Activated T-cell treated with anti-CD3 and anti-CD28 coated beads, Interleukin-2, amount 50 U/mL, for 24 hours (primary cell): ENCODE results near the gene SHC3.

Experiments
- DNase-seq: peaks from one replicate; pipeline ENCODE4 v3.0.0-alpha.2; 2020
- H3K27ac Mint-ChIP-seq: 2 replicates; pipeline ENCODE4 v1.8.0; 2020; ENCODE audit warnings: mild to moderate bottlenecking, mixed read lengths
- H3K27me3 Mint-ChIP-seq: 2 replicates; pipeline ENCODE4 v1.8.0; 2020; ENCODE audit warnings: mixed read lengths
- H3K36me3 Mint-ChIP-seq: 2 replicates; pipeline ENCODE4 v1.8.0; 2020; ENCODE audit warnings: low read depth, mixed read lengths
- H3K4me1 Mint-ChIP-seq: 2 replicates; pipeline ENCODE4 v1.8.0; 2020; ENCODE audit warnings: low read depth, mixed read lengths
- H3K4me3 Mint-ChIP-seq: 2 replicates; pipeline ENCODE4 v1.8.0; 2020; ENCODE audit warnings: mild to moderate bottlenecking, moderate library complexity, mixed read lengths
- H3K9me3 Mint-ChIP-seq: 2 replicates; pipeline ENCODE4 v1.8.0; 2020; ENCODE audit warnings: mixed read lengths

Gene SHC3

GRCh38 chr9:89120704-89121103 is 57.9 kb downstream of the SHC3 start:
- Mint-ChIP-seq H3K36me3 (no peaks in the 10 kb centered on the region), H3K9me3 (peaks cover 3% of the 10 kb centered on the region), H3K4me3 (no peak overlapping the region), H3K27ac (no peak overlapping the region), H3K27me3 (peaks cover 33% of the 10 kb centered on the region), H3K4me1 (no peaks in the 10 kb centered on the region)
- no peak for DNase-seq

- peaks cover 42% of the 10 kb centered on the region for H3K27me3 Mint-ChIP-seq
- DNase-seq, result no peak
- no peaks in the 10 kb centered on the region for H3K4me1 Mint-ChIP-seq
- peaks cover 2% of the 10 kb centered on the region for H3K9me3 Mint-ChIP-seq
- H3K4me3 Mint-ChIP-seq, result no peak overlapping the region
- no peak overlapping the region for H3K27ac Mint-ChIP-seq
- no peaks in the 10 kb centered on the region for H3K36me3 Mint-ChIP-seq
Observed at GRCh38 chr9:89116805-89117192, 61.8 kb downstream of the SHC3 start.

DNA sequence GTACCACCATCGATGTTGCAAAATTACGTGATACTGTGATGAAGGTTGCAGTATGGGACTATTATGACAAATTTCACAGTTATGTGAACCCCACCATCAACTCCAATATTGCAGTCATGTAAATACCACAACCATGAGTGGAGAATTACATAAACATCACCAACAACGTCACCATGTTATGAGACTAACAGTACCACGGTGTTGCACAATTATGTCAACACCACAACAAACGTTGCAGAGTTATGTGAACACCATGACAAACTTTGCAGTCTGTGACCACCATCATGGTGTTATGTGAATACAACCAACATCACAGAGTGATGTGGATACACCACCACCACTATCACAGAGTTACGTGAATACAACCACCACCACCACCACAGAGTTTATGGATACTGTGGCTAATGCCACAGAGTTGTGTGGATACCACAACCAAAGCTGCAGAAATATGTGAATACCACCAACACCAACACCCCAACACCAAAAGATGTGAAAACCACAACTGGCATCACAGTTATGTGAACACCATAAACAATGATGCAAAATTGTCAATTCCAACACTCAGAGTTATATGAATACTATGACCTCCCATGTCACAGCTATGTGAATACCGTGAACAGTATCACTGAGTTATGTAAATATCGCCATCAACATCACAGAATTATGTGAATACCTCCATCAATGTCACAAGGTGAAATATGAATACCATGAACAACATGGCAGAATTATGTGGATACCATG is 62.4 kb downstream of the SHC3 start:
- Mint-ChIP-seq H3K4me1 (no peaks in the 10 kb centered on the region), H3K9me3 (peaks cover 2% of the 10 kb centered on the region), H3K27ac (no peak overlapping the region), H3K4me3 (no peak overlapping the region), H3K36me3 (no peaks in the 10 kb centered on the region), H3K27me3 (peaks cover 44% of the 10 kb centered on the region)
- no peak for DNase-seq

DNA sequence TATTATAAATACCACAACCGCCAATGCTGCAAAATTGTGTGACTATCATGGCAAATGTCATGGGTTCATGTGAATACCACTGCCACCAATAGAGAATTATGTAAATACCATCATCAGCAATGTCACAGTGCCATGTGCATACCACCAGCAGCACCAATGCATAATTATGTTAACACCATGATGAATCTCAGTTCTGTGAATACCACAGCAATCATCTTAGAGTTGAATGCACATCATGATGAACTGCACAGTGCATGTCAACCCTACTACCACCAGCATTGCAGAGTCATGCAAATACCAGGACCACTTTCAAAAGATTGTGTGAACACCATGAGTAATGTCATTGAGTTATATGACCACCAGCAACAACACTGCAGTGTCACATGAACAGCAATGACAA is 63.2 kb downstream of the SHC3 start:
- H3K4me1 Mint-ChIP-seq, result no peaks in the 10 kb centered on the region
- peaks cover 48% of the 10 kb centered on the region for H3K27me3 Mint-ChIP-seq
- no peaks in the 10 kb centered on the region for H3K36me3 Mint-ChIP-seq

GRCh38 chr9:89114741-89115140 is 63.9 kb downstream of the SHC3 start:
- no peak overlapping the region for H3K27ac Mint-ChIP-seq
- DNase-seq, result no peak
- H3K9me3 Mint-ChIP-seq, result peaks cover 2% of the 10 kb centered on the region
- no peaks in the 10 kb centered on the region for H3K4me1 Mint-ChIP-seq
- no peak overlapping the region for H3K4me3 Mint-ChIP-seq
- no peaks in the 10 kb centered on the region for H3K36me3 Mint-ChIP-seq
- peaks cover 45% of the 10 kb centered on the region for H3K27me3 Mint-ChIP-seq

More for the DNA sequence above, 63.2 kb downstream of the SHC3 start:
- Mint-ChIP-seq H3K27ac (no peak overlapping the region), H3K4me3 (no peak overlapping the region), H3K9me3 (peaks cover 2% of the 10 kb centered on the region)
- no peak for DNase-seq

DNA sequence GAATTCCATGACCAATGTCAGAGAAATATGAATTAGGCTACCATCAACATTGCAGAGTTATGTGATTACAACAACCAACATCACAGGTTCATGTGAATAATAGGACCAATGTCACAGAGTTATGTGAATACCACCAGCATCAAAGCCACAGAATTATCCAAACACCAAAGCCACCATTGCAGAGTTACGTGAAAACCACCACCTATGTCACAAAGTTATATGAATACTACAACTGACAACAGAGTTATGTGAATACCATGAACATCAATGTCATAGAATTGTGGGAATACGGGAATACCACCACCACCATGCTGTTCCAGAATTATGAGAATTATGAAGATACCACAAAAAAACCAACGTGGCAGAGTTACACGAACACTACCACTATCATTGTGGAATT is 64.8 kb downstream of the SHC3 start:
- Mint-ChIP-seq H3K9me3 (peaks cover 2% of the 10 kb centered on the region), H3K4me1 (no peaks in the 10 kb centered on the region), H3K4me3 (no peak overlapping the region), H3K36me3 (no peaks in the 10 kb centered on the region), H3K27me3 (peaks cover 45% of the 10 kb centered on the region), H3K27ac (no peak overlapping the region)
- DNase-seq, result no peak

DNA sequence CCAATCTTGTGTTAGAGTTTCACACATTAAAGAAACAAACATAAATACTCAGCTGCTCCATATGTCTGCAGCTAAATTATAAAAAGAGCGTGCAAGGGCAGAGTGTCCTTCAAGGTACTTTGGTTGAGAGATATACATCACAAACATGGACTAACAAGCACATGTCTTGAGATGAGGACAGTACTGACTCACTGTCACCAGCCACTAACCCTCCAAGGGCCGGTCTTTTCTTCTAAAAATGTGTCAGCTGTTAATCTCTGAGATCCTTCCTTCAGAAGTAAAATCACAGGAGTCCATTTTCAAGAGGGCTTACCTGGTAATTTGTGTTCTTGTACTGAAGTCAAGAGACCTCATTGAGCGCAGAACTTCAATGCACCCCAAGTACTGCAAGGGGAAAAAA is 66.4 kb downstream of the SHC3 start:
- H3K4me1 Mint-ChIP-seq, result no peaks in the 10 kb centered on the region
- no peak overlapping the region for H3K4me3 Mint-ChIP-seq
- DNase-seq, result no peak
- no peaks in the 10 kb centered on the region for H3K36me3 Mint-ChIP-seq
- H3K9me3 Mint-ChIP-seq, result no peaks in the 10 kb centered on the region
- no peak overlapping the region for H3K27ac Mint-ChIP-seq
- peaks cover 42% of the 10 kb centered on the region for H3K27me3 Mint-ChIP-seq

DNA sequence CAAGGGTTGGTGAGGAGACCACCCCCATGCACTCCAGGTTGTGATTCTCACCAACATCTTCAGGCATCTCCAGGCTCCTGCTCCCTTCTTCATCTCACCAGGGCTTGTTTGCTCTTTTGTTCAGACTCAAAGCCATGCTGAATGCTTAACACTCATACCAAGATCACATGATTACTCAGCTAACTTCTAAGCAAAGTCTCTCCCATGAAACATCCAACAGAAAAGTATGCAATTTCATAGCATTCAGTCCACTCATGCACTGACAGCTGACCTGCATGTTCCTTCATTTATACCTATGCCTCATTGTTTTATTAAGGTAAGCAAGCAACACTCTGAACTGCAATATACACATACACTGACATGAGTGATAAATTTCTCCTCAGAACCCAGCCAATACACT is 69.0 kb downstream of the SHC3 start:
- H3K27ac Mint-ChIP-seq, result no peak overlapping the region
- no peaks in the 10 kb centered on the region for H3K36me3 Mint-ChIP-seq
- no peaks in the 10 kb centered on the region for H3K4me1 Mint-ChIP-seq
- no peak for DNase-seq
- no peaks in the 10 kb centered on the region for H3K9me3 Mint-ChIP-seq
- H3K27me3 Mint-ChIP-seq, result peaks cover 26% of the 10 kb centered on the region
- H3K4me3 Mint-ChIP-seq, result no peak overlapping the region

DNA sequence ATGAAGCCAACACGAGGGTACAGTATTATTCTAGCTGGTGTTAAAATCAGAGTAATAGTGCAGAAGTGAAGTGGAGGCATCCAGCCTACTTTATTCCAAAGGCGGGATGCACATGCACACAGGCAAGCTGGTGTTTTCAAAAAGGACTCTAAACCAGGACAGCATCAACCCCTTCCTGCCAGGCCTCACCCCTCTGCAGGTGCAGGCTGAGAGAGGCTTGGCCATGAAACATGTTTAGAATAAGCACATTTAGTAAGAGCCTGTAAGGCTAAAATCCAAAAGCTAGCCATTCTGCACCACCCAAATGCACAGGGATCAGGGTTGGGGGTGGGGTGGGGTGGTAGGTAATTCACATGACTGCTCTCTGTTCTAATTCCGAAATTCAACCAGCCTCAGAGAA is 71.2 kb downstream of the SHC3 start:
- no peak overlapping the region for H3K4me3 Mint-ChIP-seq
- peaks cover 29% of the 10 kb centered on the region for H3K27me3 Mint-ChIP-seq

GRCh38 chr9:89106224-89106851 is 72.3 kb downstream of the SHC3 start:
- H3K4me1 Mint-ChIP-seq, result no peaks in the 10 kb centered on the region
- no peak for DNase-seq
- no peaks in the 10 kb centered on the region for H3K36me3 Mint-ChIP-seq
- H3K27ac Mint-ChIP-seq, result no peak overlapping the region
- H3K9me3 Mint-ChIP-seq, result no peaks in the 10 kb centered on the region
- no peak overlapping the region for H3K4me3 Mint-ChIP-seq
- peaks cover 24% of the 10 kb centered on the region for H3K27me3 Mint-ChIP-seq

More for the DNA sequence above, 71.2 kb downstream of the SHC3 start:
- no peak for DNase-seq
- no peak overlapping the region for H3K27ac Mint-ChIP-seq
- H3K4me1 Mint-ChIP-seq, result no peaks in the 10 kb centered on the region
- no peaks in the 10 kb centered on the region for H3K36me3 Mint-ChIP-seq
- H3K9me3 Mint-ChIP-seq, result no peaks in the 10 kb centered on the region

GRCh38 chr9:89104821-89105220 is 73.8 kb downstream of the SHC3 start:
- no peak for DNase-seq
- H3K36me3 Mint-ChIP-seq, result no peaks in the 10 kb centered on the region
- no peak overlapping the region for H3K27ac Mint-ChIP-seq
- H3K9me3 Mint-ChIP-seq, result no peaks in the 10 kb centered on the region
- H3K4me3 Mint-ChIP-seq, result no peak overlapping the region
- peaks cover 24% of the 10 kb centered on the region for H3K27me3 Mint-ChIP-seq
- H3K4me1 Mint-ChIP-seq, result no peaks in the 10 kb centered on the region

GRCh38 chr9:89097219-89097618 is 81.4 kb downstream of the SHC3 start:
- Mint-ChIP-seq H3K27ac (no peak overlapping the region), H3K9me3 (no peaks in the 10 kb centered on the region), H3K27me3 (peaks cover 17% of the 10 kb centered on the region), H3K4me1 (no peaks in the 10 kb centered on the region), H3K4me3 (no peak overlapping the region), H3K36me3 (no peaks in the 10 kb centered on the region)
- no peak for DNase-seq

DNA sequence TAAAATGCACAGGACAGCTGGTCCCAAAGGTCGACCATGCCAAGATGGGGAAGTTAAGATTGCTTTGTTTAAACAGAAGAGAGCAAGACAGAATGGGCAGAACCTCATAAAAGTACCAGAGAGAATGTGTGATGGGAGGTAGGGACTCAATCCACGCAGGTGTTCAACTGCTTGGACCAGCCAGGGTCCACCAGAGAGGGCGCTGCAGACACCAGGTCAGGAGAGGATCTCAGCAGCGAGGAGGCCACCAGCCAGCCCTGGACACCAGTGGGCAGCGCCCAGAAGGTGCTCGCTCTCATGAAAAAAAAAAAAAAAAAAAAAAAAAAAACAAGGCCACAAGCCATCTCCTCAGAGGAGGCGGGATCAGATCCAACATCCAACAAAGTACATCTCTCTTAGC is 81.8 kb downstream of the SHC3 start:
- no peaks in the 10 kb centered on the region for H3K4me1 Mint-ChIP-seq

GRCh38 chr9:89095761-89096528 is 82.7 kb downstream of the SHC3 start:
- no peak overlapping the region for H3K4me3 Mint-ChIP-seq
- H3K4me1 Mint-ChIP-seq, result no peaks in the 10 kb centered on the region
- no peak overlapping the region for H3K27ac Mint-ChIP-seq
- peaks cover 17% of the 10 kb centered on the region for H3K27me3 Mint-ChIP-seq
- no peaks in the 10 kb centered on the region for H3K9me3 Mint-ChIP-seq
- no peak for DNase-seq
- H3K36me3 Mint-ChIP-seq, result no peaks in the 10 kb centered on the region

More for the DNA sequence above, 81.8 kb downstream of the SHC3 start:
- Mint-ChIP-seq H3K36me3 (no peaks in the 10 kb centered on the region), H3K9me3 (no peaks in the 10 kb centered on the region), H3K27ac (no peak overlapping the region), H3K4me3 (no peak overlapping the region), H3K27me3 (peaks cover 17% of the 10 kb centered on the region)
- DNase-seq, result no peak
